Measurements from ENCODE around the gene CENPB. TPM values are rescaled to one million over a fixed set of nuclear protein-coding genes. Genes with fewer than 3 reads are reported as not detected.

CENPB gene
- total and polyA plus RNA-seq, 2 of the 4 experiments (the other 2 are of a cell fraction), result 45.7 to 59.1 TPM

- no peak for TF ChIP-seq USF2 (IDR thresholded peaks at IDR 0.05; ENCODE audit: low read depth, low read length)
- TF ChIP-seq MXI1 (IDR thresholded peaks at IDR 0.05; ENCODE audit: borderline replicate concordance, low read depth, low read length), result no peak
- no peak for TF ChIP-seq MAFK (IDR thresholded peaks at IDR 0.05; ENCODE audit: low read depth, low read length)
- no TSS peak for BruUV-seq (replicated peaks)
- H2BK20ac ChIP-seq (ENCODE audit: low read depth, low read length), result peak overlapping the region; percentile 99
- no peak overlapping the region for H3K4me2 ChIP-seq (ENCODE audit: low read depth, low read length)
- ATAC-seq (ENCODE audit: low read depth), result no peak
- H3K79me1 ChIP-seq (ENCODE audit: low read depth in 1 of 2, low read length in 2 of 2), result peaks cover 4 to 28% of the 10 kb centered on the region in 2 experiments; a peak in 3 of 4 replicates
- no peak for DNase-seq
- in situ Hi-C loops (cut with MboI; ENCODE audit: low sequenced_read_pairs), result no loop called here
- peak overlapping the region; percentile 95 for H2AK9ac ChIP-seq (replicated peaks; ENCODE audit: low read depth, low read length, poor library complexity)
- H3K23ac ChIP-seq (ENCODE audit: low read depth, low read length), result peak overlapping the region; percentile 78
- peak overlapping the region; percentile 72 for H2BK5ac ChIP-seq (ENCODE audit: low read depth, low read length, poor library complexity, severe bottlenecking)
- no peaks in the 10 kb centered on the region for H3K27me3 ChIP-seq (ENCODE audit: control insufficient read depth, insufficient read depth, low read length)
- peaks cover 19% of the 10 kb centered on the region for H3K4me1 ChIP-seq (ENCODE audit: control insufficient read depth, insufficient read depth, low read length)
- peak overlapping the region; percentile 98 for H2AK5ac ChIP-seq (ENCODE audit: low read depth, low read length)
- WGBS, 2 experiments (ENCODE audit: extremely low coverage in 2 of 2, insufficient read length in 1 of 2), result 97% methylated on average over 7 of the region's 9 CpGs; no CpG with 5 or more reads in 1 of the 2 experiments
- H3K9me1 ChIP-seq (ENCODE audit: insufficient read depth, low read length), result peaks cover 14% of the 10 kb centered on the region
- intact Hi-C loops (cut with micrococcal nuclease), result loop anchor here (2.0 kb wide), 1 partner anchor 13 kb away; no protein-coding TSS in a partner anchor
- no peaks in the 10 kb centered on the region for H3K36me3 ChIP-seq (ENCODE audit: control insufficient read depth, insufficient read depth, low read length)
- peak overlapping the region; percentile 80 for H3K27ac ChIP-seq (ENCODE audit: insufficient read depth, low read length)
- ChIA-PET CTCF (interaction anchor here (0.6 to 1.7 kb wide), 3 partner anchors 9 to 361 kb away, joined by 3 to 4 read pairs (median 3); no protein-coding TSS in a partner anchor), POLR2A (ENCODE audit: unreplicated experiment) (no interaction called here)
- peak overlapping the region; percentile 62 for H3K18ac ChIP-seq (ENCODE audit: low read depth, low read length)
- dilution Hi-C loops (cut with HindIII; ENCODE audit: low sequenced_read_pairs, unreplicated experiment), result no loop called here
- peak overlapping the region; percentile 38 for H2AFZ ChIP-seq (replicated peaks; ENCODE audit: low read length, poor library complexity)
- peak overlapping the region; percentile 87 for H3K56ac ChIP-seq (ENCODE audit: extremely low read depth, insufficient read depth, low read length)
- H3K9ac ChIP-seq (ENCODE audit: low read depth, low read length), result 0 out of 2 replicates have a peak overlapping the region, but pooled peaks have one; percentile 19
- no peaks in the 10 kb centered on the region for H3K9me3 ChIP-seq (ENCODE audit: control insufficient read depth, insufficient read depth, low read length)
- H3K4ac ChIP-seq (ENCODE audit: low read depth, low read length), result peak overlapping the region; percentile 98
- H2BK120ac ChIP-seq (ENCODE audit: low read depth, low read length), result peak overlapping the region; percentile 98
- no peaks in the 10 kb centered on the region for H4K20me1 ChIP-seq (ENCODE audit: insufficient read depth, low read length)
- peak overlapping the region; percentile 56 for H4K5ac ChIP-seq (ENCODE audit: low read depth, low read length)
- peak overlapping the region; percentile 81; the same call in 2 of the 3 replicates for H2BK15ac ChIP-seq (ENCODE audit: low read depth, low read length)
- no peak overlapping the region for H3K4me3 ChIP-seq (ENCODE audit: insufficient read depth, low read depth, low read length)
- peak overlapping the region; percentile 95 for H3K14ac ChIP-seq (replicated peaks; ENCODE audit: low read depth, low read length)
- peak overlapping the region; percentile 94 for H4K91ac ChIP-seq (ENCODE audit: insufficient read depth, low read depth, low read length)
- H4K8ac ChIP-seq (ENCODE audit: low read depth in 2 of 2, low read length in 2 of 2), result peak overlapping the region; percentile 86 to 98
Observed at GRCh38 chr20:3812259-3812681, 25.7 kb upstream of the CENPB start.

All from IMR-90 (cell line).